SK-MEL-5 (cell line): ENCODE measurements around the gene CIB4. TPM values are rescaled to one million over a fixed set of nuclear protein-coding genes. Genes with fewer than 3 reads are reported as not detected.

Source experiments
- DNase-seq: peaks from one replicate; pipeline ENCODE4 v3.0.0-alpha.2; 2016; ENCODE audit warnings: low read depth, low spot score
- in situ Hi-C: cut with HindIII; loops from 2 replicates; pipeline ENCODE4 v1.10.0; 2016; ENCODE audit warnings: low sequenced_read_pairs, high pct_unique_total_duplicates, low pct_unique_long_range_greater_than_20kb
- total RNA-seq: library from RNA; depleted of rRNA; stranded (reverse); fragments of >200 nt; shearing (Covaris generic); gene quantifications from 2 replicates; pipeline ENCODE4 v1.2.3, GENCODE V29; 2014

Gene CIB4
- total RNA-seq, 1 experiment from 2014 or later: not detected

- no peak for DNase-seq
These were observed 9.7 kb upstream of the CIB4 start for GRCh38 chr2:26650713-26651469.

GRCh38 chr2:26649992-26650712 is 9.0 kb upstream of the CIB4 start:
- in situ Hi-C loops: no loop called here
- DNase-seq: no peak

More at GRCh38 chr2:26650713-26651469, 9.7 kb upstream of the CIB4 start:
- in situ Hi-C loops: no loop called here

- no peak for DNase-seq
- in situ Hi-C loops: no loop called here
These were observed 8.2 kb upstream of the CIB4 start for GRCh38 chr2:26649322-26649721.

DNA sequence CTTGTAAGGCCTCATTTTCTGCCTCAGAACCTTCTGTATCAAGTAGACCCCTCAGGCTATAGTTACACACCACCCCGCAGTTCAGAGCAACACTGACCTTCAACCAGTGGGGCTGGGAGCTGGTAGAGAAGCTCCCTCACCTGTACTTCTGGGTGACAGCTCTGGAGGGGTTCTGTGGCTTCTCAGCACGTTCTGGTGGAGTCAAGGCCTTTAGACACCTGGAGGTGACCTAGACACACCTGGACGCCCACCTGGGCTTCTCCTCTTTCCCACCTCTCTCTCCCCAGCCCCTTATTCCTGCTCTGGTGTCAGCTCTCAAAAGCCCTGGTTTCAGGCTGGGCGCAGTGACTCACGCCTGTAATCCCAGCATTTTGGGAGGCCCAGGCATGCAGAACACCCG is 7.3 kb upstream of the CIB4 start:
- in situ Hi-C loops: no loop called here
- no peak for DNase-seq

GRCh38 chr2:26647981-26648380 is 6.8 kb upstream of the CIB4 start:
- in situ Hi-C loops: no loop called here
- DNase-seq: no peak

DNA sequence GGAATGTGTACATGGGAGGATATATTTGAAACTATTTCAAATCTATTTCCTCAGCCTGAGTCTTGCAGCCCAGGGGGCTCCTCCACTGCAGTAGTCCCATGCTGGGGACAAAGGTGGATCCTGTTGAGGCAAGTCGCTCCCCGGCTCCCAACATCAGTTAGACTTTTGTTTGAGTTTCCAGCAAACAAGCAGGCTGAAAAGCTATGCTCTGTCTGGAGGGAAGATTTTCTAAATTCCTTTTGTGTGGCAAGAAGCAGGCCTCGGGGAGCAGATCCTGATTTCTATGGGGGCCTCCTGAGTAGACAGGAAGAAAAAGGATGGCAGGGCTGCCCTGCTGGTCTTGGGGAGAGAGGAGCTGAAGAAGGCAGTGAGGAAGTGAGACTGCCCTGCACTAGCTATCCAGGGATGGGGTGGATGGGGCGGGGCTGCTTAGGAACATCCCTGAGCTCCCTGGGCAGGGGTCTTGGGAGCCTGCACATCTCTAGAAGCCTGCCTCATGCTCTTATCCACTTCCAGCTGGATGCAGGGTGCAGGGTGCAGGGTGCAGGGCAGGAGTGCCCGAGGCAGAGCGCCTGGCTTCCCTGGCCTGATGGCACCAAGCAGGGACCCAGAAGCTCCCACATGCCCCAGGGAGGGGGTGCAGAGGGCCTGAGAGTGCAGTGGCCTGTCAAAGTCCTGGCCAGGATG is 6.0 kb upstream of the CIB4 start:
- no peak for DNase-seq

GRCh38 chr2:26645762-26646161 is 4.6 kb upstream of the CIB4 start:
- DNase-seq: no peak
- in situ Hi-C loops: no loop called here

More for the DNA sequence above, 6.0 kb upstream of the CIB4 start:
- in situ Hi-C loops: no loop called here

GRCh38 chr2:26644188-26644835 is 3.1 kb upstream of the CIB4 start:
- in situ Hi-C loops: no loop called here
- no peak for DNase-seq

DNA sequence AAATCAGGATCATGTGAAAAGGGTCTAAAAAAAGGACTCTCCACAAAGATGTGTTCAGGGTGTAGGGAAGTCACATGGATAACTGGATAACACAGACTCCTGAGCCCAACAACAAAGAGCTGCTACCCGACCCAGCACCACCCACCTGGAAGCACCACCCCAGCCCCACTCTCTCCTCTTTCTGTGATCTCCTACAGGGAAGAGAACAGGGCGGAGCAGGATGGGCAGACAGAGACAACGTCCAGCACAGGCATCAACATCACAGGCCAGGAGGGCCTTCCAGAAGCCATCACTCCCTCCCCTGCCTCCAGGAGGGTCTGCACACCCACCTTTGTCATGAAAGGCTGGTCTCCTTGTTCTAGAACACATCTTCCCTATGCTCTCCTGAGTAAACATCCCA is 1.3 kb upstream of the CIB4 start:
- DNase-seq: no peak
- in situ Hi-C loops: no loop called here

DNA sequence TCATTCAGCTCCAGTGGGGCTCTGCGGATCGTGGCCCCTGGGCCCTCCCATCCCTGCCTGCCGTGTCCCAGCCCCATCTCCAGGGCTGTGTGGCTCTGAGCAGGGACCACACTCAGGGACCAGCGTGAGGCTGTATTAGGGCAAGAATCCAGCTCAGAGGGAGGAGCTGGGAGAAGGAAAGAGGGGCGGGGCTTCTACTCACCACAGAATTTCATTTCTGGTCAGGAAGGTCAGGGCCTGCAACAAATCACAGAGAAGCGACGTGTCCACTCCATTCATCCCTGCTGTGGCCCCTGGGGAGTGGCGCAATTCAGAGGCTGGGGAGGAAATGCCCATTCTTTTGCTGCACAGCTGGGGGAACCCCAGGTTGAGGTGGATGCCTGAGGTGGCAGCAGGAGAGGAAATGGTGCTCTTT is 828 bp downstream of the CIB4 start:
- in situ Hi-C loops: no loop called here
- peak; percentile 31 for DNase-seq

DNA sequence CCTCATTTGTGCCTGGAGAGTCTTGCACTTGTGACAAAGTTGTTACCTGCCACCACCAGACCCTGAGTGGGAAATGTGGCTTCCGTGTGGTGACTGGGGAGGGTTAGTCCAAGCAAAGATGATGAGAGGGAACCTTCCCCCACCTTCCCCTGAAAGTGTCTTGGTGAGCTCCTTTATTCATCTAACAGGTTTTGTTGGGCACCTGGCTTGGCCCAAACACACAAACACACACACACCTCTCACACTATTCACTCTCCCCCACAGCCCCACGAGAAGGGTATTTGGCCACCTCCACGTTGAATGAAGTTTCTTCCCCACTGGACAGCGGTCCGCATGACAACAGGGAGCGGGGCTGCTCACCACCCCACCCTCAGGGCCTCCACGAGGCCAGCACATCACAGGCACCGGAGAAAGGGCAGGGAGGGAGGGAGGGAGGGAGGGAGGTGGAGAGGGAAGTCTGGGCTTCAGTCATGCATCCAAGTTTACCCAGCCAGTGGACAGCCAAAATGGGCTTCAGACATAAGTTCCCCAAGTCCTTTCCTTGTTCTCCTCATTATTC is 1.4 kb downstream of the CIB4 start:
- DNase-seq: no peak
- in situ Hi-C loops: no loop called here

DNA sequence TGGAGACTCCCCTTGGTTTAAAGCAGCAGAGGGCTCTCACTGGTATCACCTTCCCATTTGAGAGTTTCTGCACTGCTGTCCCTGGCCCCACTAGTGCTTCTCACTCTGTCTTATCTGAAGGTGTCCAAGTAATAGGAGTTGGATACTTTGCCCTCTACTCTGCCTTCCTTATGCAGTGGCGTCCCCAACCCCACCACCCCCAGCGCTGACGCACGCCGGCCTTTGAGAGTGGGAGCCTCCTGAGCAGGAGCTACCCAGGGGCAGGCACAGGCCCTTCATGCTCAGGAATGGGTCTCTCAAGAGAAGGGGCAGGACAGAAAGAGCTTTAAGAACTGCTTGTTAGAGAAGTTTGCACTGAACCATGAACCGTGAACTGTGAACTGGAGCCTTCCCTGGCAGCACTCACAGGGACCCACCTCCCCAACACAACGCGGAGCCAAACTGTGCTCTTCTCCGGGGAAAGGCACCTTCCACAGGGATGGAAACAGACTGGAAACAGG is 3.3 kb downstream of the CIB4 start:
- in situ Hi-C loops: no loop called here
- no peak for DNase-seq

- in situ Hi-C loops: no loop called here
- DNase-seq: peak; percentile 44
These were observed 4.2 kb downstream of the CIB4 start for GRCh38 chr2:26636935-26637334.

- no peak for DNase-seq
- in situ Hi-C loops: no loop called here
These were observed 5.8 kb downstream of the CIB4 start for GRCh38 chr2:26635401-26635800.

- in situ Hi-C loops: no loop called here
- no peak for DNase-seq
These were observed 6.4 kb downstream of the CIB4 start for GRCh38 chr2:26634636-26635230.

GRCh38 chr2:26633993-26634595 is 7.1 kb downstream of the CIB4 start:
- DNase-seq: no peak

DNA sequence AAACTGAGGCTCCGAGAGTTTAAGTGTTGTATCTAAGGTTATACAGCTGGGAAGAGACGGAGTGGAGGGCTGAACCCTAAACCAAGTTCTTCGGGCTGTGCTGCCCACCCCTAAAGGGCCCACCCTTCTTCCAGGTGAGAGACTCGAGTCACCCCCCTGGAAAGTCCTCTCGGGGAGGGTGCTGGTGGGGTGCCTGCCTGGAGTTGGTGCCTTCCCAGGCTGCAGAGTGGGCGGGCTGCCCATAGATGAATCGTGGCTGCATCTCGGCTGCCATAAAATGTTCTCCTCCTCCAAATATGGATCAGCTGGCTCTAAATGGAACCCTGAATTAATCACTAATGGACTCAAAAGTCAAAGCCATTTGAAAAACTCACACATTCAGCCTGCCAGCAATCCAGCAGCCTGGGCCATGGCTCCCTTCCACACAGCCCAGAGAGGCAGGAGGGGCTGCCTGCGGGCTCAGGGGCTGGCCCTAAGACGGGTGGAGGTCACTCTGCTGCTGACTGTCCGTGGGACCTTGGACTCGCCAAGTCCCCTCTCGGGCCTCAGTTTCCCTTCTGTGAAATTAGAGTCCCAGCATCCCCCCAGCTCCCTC is 7.7 kb downstream of the CIB4 start:
- no peak for DNase-seq
- in situ Hi-C loops: no loop called here

More at GRCh38 chr2:26633993-26634595, 7.1 kb downstream of the CIB4 start:
- in situ Hi-C loops: no loop called here
